SU-DHL-6 (cell line): ENCODE measurements around the gene HBZ.

ENCODE experiments used
- CTCF ChIP-seq: fragments of 200-600 bp; sonication (generic); IDR thresholded peaks from one replicate; pipeline ENCODE4 v1.5.1; 2017; ENCODE audit warnings: antibody characterized with exemption, mild to moderate bottlenecking, low read length, moderate library complexity; ENCODE audit not compliant: insufficient read depth, poor library complexity, severe bottlenecking
- EZH2phosphoT487 ChIP-seq: fragments of 200-600 bp; sonication (generic), shearing (Covaris generic); conservative IDR thresholded peaks from 2 replicates; pipeline ENCODE4 v1.6.1; 2018; ENCODE audit warnings: mild to moderate bottlenecking, antibody characterized with exemption, low read length, moderate library complexity, mixed read lengths

- TF ChIP-seq CTCF = no peak
- TF ChIP-seq EZH2phosphoT487 = no peak
These were observed 13.3 kb downstream of the HBZ start, which contains the start of gene HBM for GRCh38 chr16:165539-166374.
